ENCODE measurements around the gene IGIP. TPM values are rescaled to one million over a fixed set of nuclear protein-coding genes. Genes with fewer than 3 reads are reported as not detected.

Gene IGIP
- polyA plus RNA-seq, 3 donors, result 0.08 to 0.75 TPM; not detected in 1

DNA sequence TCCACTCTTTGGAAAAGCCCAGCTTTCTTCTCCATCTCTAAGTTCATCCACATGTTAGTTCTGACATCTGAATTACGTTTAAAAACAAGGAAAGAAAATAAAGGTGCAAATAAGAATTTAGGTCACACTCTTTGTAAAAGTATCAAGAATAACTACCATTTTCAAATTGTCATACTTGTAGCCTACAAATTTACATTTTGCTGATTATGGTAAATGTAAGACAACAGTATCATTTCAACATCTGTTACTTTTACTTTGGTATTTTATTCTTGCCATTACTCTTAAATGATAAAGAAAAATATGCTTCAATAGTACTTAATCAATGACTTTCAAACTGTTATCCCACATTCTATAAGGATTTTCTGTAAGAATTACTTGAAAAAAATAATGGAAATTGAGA is 21.6 kb upstream of the IGIP start:
- Histone ChIP-seq H3K27me3 (ENCODE audit: control insufficient read depth in 2 of 2, insufficient read depth in 2 of 2, low read length in 2 of 2) (peaks cover 18 to 44% of the 10 kb centered on the region in 2 donors), H3K4me2 (replicated peaks; ENCODE audit: extremely low read depth, low read length, poor library complexity, severe bottlenecking) (no peak overlapping the region), H3K4me3 (replicated peaks in 1 of 3; ENCODE audit: low read depth in 2 of 3, low read length in 3 of 3) (no peak overlapping the region), H4K20me1 (ENCODE audit: insufficient read depth, low read length) (peaks cover 11% of the 10 kb centered on the region), H3K9ac (ENCODE audit: insufficient read depth, low read length, poor library complexity, severe bottlenecking) (no peak overlapping the region), H3K79me2 (ENCODE audit: insufficient read depth, low read length) (peaks cover 3% of the 10 kb centered on the region), H3K4me1 (ENCODE audit: control insufficient read depth in 1 of 2, insufficient read depth in 2 of 2, low read length in 2 of 2) (peaks cover 24 to 28% of the 10 kb centered on the region in 2 donors), H3K27ac (ENCODE audit: low read depth in 1 of 2, low read length in 2 of 2) (no peak overlapping the region), H2AFZ (ENCODE audit: insufficient read depth, low read depth, low read length, poor library complexity, severe bottlenecking) (no peak overlapping the region), H3K9me3 (replicated peaks in 1 of 2; ENCODE audit: control insufficient read depth in 1 of 2, insufficient read depth in 1 of 2, low read length in 2 of 2) (no peaks in the 10 kb centered on the region), H3K36me3 (replicated peaks in 1 of 2; ENCODE audit: control insufficient read depth in 1 of 2, insufficient read depth in 2 of 2, low read length in 2 of 2) (no peaks in the 10 kb centered on the region)
- intact Hi-C loops (cut with micrococcal nuclease), result no loop called here
- Mint-ChIP-seq H3K36me3 (peaks cover 4 to 7% of the 10 kb centered on the region in 2 donors), H3K27ac (no peak overlapping the region), H3K27me3 (ENCODE audit: low read depth in 3 of 3) (peaks cover 36 to 55% (median 37%) of the 10 kb centered on the region in 3 donors), H3K4me1 (peaks cover 26% of the 10 kb centered on the region), H3K9me3 (peaks cover 0 to 9% (median 3%) of the 10 kb centered on the region in 7 donors), H3K4me3 (peak overlapping the region in 1 of 2 donors; percentile 44)
- TF ChIP-seq CTCF (IDR thresholded peaks at IDR 0.05), result no peak
- no CpG with 5 or more reads among the region's 1 CpG for WGBS (ENCODE audit: insufficient coverage)
- no peak for DNase-seq

DNA sequence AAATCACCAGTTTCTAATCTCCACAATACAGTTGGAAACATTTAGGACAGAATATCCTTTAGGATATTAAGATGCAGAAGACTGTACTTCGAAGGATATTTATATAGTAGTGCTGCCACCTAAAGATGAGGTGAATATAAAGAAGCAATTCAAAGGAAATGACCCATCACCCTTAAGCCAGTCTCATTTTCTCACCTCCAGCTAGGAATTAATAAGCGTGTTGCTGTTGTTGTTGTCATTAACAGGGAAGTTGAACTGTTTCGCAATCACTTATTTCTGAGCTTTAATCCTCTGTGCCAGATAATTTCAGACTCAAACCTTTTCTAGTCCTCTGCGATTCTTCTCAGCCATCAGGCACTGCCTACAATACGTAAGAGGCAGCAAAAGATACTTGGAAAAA is 19.6 kb upstream of the IGIP start:
- Mint-ChIP-seq H3K4me3 (peak overlapping the region; percentile 20 to 96), H3K4me1 (peaks cover 34% of the 10 kb centered on the region), H3K9me3 (peaks cover 0 to 14% (median 2%) of the 10 kb centered on the region in 7 donors), H3K36me3 (peaks cover 8 to 9% of the 10 kb centered on the region in 2 donors), H3K27me3 (ENCODE audit: low read depth in 3 of 3) (peaks cover 44 to 58% (median 50%) of the 10 kb centered on the region in 3 donors), H3K27ac (peak overlapping the region in 2 of 7 donors; percentile 6 to 30)
- Histone ChIP-seq H3K27ac (ENCODE audit: low read depth in 1 of 2, low read length in 2 of 2) (no peak overlapping the region), H3K9ac (ENCODE audit: insufficient read depth, low read length, poor library complexity, severe bottlenecking) (no peak overlapping the region), H3K9me3 (replicated peaks in 1 of 2; ENCODE audit: control insufficient read depth in 1 of 2, insufficient read depth in 1 of 2, low read length in 2 of 2) (no peaks in the 10 kb centered on the region), H3K4me2 (replicated peaks; ENCODE audit: extremely low read depth, low read length, poor library complexity, severe bottlenecking) (no peak overlapping the region), H3K4me1 (ENCODE audit: control insufficient read depth in 1 of 2, insufficient read depth in 2 of 2, low read length in 2 of 2) (peaks cover 26 to 31% of the 10 kb centered on the region in 2 donors), H2AFZ (ENCODE audit: insufficient read depth, low read depth, low read length, poor library complexity, severe bottlenecking) (no peak overlapping the region), H4K20me1 (ENCODE audit: insufficient read depth, low read length) (peaks cover 31% of the 10 kb centered on the region), H3K79me2 (ENCODE audit: insufficient read depth, low read length) (peaks cover 5% of the 10 kb centered on the region), H3K4me3 (replicated peaks in 1 of 3; ENCODE audit: low read depth in 2 of 3, low read length in 3 of 3) (no peak overlapping the region), H3K36me3 (replicated peaks in 1 of 2; ENCODE audit: control insufficient read depth in 1 of 2, insufficient read depth in 2 of 2, low read length in 2 of 2) (no peaks in the 10 kb centered on the region), H3K27me3 (ENCODE audit: control insufficient read depth in 2 of 2, insufficient read depth in 2 of 2, low read length in 2 of 2) (peaks cover 34 to 57% of the 10 kb centered on the region in 2 donors)
- peak; percentile 20 to 71 (median 58) for DNase-seq
- TF ChIP-seq CTCF (IDR thresholded peaks at IDR 0.05), result no peak
- no CpG with 5 or more reads among the region's 5 CpGs for WGBS (ENCODE audit: insufficient coverage)
- intact Hi-C loops (cut with micrococcal nuclease), result loop anchor here in 1 of 2 donors (5.0 kb wide), 1 partner anchor 41 kb away; no protein-coding TSS in a partner anchor
